HL-60 (cell line): ENCODE data around the gene LRRC8D.

Experiments
- POLR2AphosphoS5 ChIP-seq: IDR thresholded peaks from 2 replicates; pipeline ENCODE4 v1.6.1; 2012; ENCODE audit warnings: low read depth
- TF ChIP-seq, protein P1 (sequence below): IDR thresholded peaks from one replicate; pipeline ENCODE4 v1.5.1; 2011; ENCODE audit warnings: low read length, control low read depth, inconsistent platforms; ENCODE audit not compliant: insufficient read depth

DNA sequence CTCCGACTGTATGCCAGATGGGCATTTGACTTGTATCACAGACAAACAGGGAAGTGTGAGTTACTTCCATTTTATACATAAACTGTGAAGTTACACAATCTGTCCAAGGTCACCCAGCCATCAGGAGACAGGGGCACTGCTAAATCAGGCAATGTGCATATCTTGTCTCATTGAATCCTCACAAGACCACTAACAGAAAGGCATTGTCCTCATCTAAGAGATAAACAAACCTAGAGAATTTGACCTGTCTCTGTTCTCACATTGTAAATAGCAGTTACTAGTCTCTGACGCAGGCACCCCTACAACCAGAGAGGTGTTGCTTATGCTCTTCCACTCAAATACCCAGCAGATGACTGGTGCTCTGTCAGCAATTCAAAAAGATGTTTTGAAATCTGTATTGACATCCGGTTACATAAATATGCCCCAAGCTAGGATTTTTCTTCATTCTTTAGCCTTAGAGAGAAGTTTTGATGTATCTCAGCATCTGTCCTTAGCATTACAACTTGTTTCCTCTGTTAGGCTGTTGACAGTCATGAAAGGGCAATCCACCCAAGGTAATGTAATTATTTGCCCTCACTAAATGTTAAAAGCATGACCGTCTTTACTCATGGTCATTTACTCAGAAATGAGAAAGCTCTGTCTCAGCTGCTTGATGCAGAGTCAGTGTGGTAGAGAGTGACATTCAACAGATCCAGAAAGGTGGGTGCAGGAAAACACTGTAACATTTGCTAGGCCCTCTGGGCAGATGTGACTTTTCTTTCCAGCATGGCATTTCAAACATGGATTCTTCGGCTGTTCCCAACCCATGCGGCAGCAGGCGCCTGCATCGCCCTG, 122.2 kb downstream of the LRRC8D start:
- TF ChIP-seq, protein P1, sequence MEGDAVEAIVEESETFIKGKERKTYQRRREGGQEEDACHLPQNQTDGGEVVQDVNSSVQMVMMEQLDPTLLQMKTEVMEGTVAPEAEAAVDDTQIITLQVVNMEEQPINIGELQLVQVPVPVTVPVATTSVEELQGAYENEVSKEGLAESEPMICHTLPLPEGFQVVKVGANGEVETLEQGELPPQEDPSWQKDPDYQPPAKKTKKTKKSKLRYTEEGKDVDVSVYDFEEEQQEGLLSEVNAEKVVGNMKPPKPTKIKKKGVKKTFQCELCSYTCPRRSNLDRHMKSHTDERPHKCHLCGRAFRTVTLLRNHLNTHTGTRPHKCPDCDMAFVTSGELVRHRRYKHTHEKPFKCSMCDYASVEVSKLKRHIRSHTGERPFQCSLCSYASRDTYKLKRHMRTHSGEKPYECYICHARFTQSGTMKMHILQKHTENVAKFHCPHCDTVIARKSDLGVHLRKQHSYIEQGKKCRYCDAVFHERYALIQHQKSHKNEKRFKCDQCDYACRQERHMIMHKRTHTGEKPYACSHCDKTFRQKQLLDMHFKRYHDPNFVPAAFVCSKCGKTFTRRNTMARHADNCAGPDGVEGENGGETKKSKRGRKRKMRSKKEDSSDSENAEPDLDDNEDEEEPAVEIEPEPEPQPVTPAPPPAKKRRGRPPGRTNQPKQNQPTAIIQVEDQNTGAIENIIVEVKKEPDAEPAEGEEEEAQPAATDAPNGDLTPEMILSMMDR: no peak
- no peak for TF ChIP-seq POLR2AphosphoS5
